ENCODE data around the gene PRTN3. TPM values are rescaled to one million over a fixed set of nuclear protein-coding genes. Genes with fewer than 3 reads are reported as not detected.

Gene PRTN3
- total RNA-seq, 1 donor from 2014 or later: not detected

GRCh38 chr19:855566-856120 lies 14.8 kb downstream of the PRTN3 start:
- H3K36me3 ChIP-seq: no peaks in the 10 kb centered on the region
- DNase-seq (peak; percentile 65), ATAC-seq (no peak)
- H3K27me3 ChIP-seq: peaks cover 19% of the 10 kb centered on the region
- no peaks in the 10 kb centered on the region for H3K9me3 ChIP-seq
- no peak overlapping the region for H3K4me3 ChIP-seq
- no peak overlapping the region for H3K27ac ChIP-seq
- peaks cover 17% of the 10 kb centered on the region for H3K4me1 ChIP-seq
- TF ChIP-seq CTCF (IDR thresholded peaks at IDR 0.05): no peak
- intact Hi-C loops (cut with DNase I): loop anchor here (5.0 to 10.0 kb wide), 2 partner anchors 62 to 91 kb away; partner anchors contain the start of gene KISS1R

- no peak overlapping the region for H3K27ac ChIP-seq
- no peak for TF ChIP-seq CTCF (IDR thresholded peaks at IDR 0.05)
- intact Hi-C loops (cut with DNase I): loop anchor here (5.0 to 10.0 kb wide), 2 partner anchors 59 to 93 kb away; partner anchors contain the start of gene KISS1R
- DNase-seq (no peak), ATAC-seq (no peak)
- no peak overlapping the region for H3K4me3 ChIP-seq
- H3K4me1 ChIP-seq: peaks cover 12% of the 10 kb centered on the region
- no peaks in the 10 kb centered on the region for H3K9me3 ChIP-seq
- peaks cover 2% of the 10 kb centered on the region for H3K27me3 ChIP-seq
- H3K36me3 ChIP-seq: no peaks in the 10 kb centered on the region
Observed at GRCh38 chr19:858284-858683, 17.5 kb downstream of the PRTN3 start.

- peak; percentile 19 for ATAC-seq
- DNase-seq: peak; percentile 82
- no peaks in the 10 kb centered on the region for H3K36me3 ChIP-seq
- H3K4me3 ChIP-seq: peak within 1 kb of the TSS; percentile 55
- TF ChIP-seq CTCF (IDR thresholded peaks at IDR 0.05): no peak
- H3K27me3 ChIP-seq: no peaks in the 10 kb centered on the region
- H3K9me3 ChIP-seq: no peaks in the 10 kb centered on the region
- intact Hi-C loops (cut with DNase I): loop anchor here (5.0 to 10.0 kb wide), 2 partner anchors 58 to 94 kb away; partner anchors contain the start of gene KISS1R
- peaks cover 14% of the 10 kb centered on the region for H3K4me1 ChIP-seq
- peak within 1 kb of the TSS; percentile 72 for H3K27ac ChIP-seq
Observed at GRCh38 chr19:858868-859843, 18.4 kb downstream of the PRTN3 start, which contains the start of gene CFD. Gene CFD, plus strand, starts transcription at chr19:859664. Its CDS starts 26 bp downstream, at chr19:859690.

- Histone ChIP-seq H3K4me3 (peak overlapping the region; percentile 55), H3K9me3 (no peaks in the 10 kb centered on the region), H3K4me1 (peaks cover 15% of the 10 kb centered on the region), H3K27ac (no peak overlapping the region), H3K36me3 (no peaks in the 10 kb centered on the region), H3K27me3 (no peaks in the 10 kb centered on the region)
- DNase-seq: peak; percentile 65
- ATAC-seq: no peak
- TF ChIP-seq CTCF (IDR thresholded peaks at IDR 0.05): no peak
- intact Hi-C loops (cut with DNase I): no loop called here
Observed at GRCh38 chr19:861141-861755, 20.4 kb downstream of the PRTN3 start.

GRCh38 chr19:861756-862580 lies 21.2 kb downstream of the PRTN3 start:
- intact Hi-C loops (cut with DNase I): no loop called here
- no peaks in the 10 kb centered on the region for H3K27me3 ChIP-seq
- H3K4me3 ChIP-seq: no peak overlapping the region
- peak; percentile 60 for ATAC-seq
- peak; percentile 86 for DNase-seq
- no peaks in the 10 kb centered on the region for H3K36me3 ChIP-seq
- H3K27ac ChIP-seq: no peak overlapping the region
- TF ChIP-seq CTCF (IDR thresholded peaks at IDR 0.05): peak; percentile 13
- no peaks in the 10 kb centered on the region for H3K9me3 ChIP-seq
- peaks cover 15% of the 10 kb centered on the region for H3K4me1 ChIP-seq

Data from upper lobe of right lung (tissue), 1 donor.